ENCODE results near the gene ZNF408.
"Not testable (repeated sequence)": the region's sequence is repeated elsewhere in the genome, so short reads cannot be mapped to it uniquely, and the experiment has no call there.

ZNF408 gene

GRCh38 chr11:46700241-46701077 lies at the start of gene ZNF408, which contains the start of gene ARHGAP1:
Gene ZNF408, plus strand, starts transcription at chr11:46701031. Its CDS starts 17 bp downstream, at chr11:46701048.
Gene ARHGAP1, minus strand, starts transcription at chr11:46700619. Its CDS starts 4,512 bp downstream, at chr11:46696107.
- DNase-seq (ENCODE audit: low read depth in 2 of 2) = peak; percentile 98 to 99

- DNase-seq (ENCODE audit: low read depth in 2 of 2) = no peak
Measured at GRCh38 chr11:46655631-46656030, 45.2 kb upstream of the ZNF408 start.

DNA sequence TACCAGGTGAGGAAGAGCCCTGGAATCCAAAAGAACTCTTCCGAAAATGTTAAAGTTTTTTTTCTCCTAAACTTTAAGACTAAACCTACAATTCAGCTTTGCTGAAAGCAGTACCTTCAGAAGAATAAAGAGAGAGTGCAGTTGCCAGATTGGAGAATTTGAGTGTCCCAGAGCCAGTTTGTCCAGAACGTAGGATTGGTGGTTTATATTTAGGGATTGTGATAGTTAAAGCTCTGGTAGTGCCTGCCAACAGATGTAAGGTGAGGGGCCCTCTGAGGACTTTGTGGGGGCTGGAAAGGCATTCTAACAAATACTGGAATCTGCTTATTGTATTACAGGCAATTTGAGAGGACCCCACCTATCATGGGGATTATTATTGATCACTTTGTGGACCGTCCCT lies 43.6 kb upstream of the ZNF408 start:
- DNase-seq (ENCODE audit: low read depth in 2 of 2) = no peak

DNA sequence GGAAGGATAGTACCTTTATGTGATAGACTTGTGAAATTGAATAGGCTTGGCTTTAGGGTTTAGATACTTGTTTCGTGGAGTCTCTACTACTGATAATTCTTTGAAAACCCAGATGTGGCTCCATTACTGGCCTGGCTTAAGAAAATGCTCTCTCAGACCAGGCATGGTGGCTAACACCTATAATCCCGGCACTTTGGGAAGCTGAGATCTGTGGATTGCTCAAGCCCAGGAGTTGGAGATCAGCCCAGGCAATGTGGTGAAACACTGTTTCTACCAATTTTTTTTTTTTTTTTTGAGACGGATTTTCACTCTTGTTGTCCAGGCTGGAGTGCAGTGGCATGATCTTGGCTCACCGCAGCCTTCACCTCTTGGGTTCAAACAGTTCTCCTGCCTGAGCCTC lies 42.6 kb upstream of the ZNF408 start:
- DNase-seq (ENCODE audit: low read depth in 2 of 2) = no peak

DNA sequence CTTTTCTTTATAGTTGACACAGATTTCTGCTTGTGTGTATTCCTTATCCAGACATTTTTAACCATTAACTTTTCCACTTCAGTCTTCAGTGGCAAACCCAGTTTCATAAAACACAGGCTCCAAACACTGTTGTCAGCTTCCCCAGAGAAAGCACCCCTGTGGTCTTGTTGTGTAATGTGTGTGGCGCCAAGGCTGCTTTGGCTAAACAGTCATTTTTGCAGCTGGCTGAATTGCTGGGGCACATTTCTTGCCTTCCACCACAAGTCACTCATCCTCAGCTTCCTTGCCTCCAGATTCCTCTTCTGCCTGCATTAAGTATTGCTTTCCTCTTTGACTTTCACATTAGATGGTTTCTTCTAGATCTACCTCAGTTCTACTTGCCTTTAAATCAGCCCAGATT lies 40.9 kb upstream of the ZNF408 start:
- DNase-seq (ENCODE audit: low read depth in 2 of 2) = no peak

GRCh38 chr11:46661836-46662235 lies 39.0 kb upstream of the ZNF408 start:
- DNase-seq (ENCODE audit: low read depth in 2 of 2) = no peak

GRCh38 chr11:46662366-46662765 lies 38.5 kb upstream of the ZNF408 start:
- no peak for DNase-seq (ENCODE audit: low read depth in 2 of 2)

- no peak for DNase-seq (ENCODE audit: low read depth in 2 of 2)
Measured at GRCh38 chr11:46663277-46663940, 37.4 kb upstream of the ZNF408 start.

DNA sequence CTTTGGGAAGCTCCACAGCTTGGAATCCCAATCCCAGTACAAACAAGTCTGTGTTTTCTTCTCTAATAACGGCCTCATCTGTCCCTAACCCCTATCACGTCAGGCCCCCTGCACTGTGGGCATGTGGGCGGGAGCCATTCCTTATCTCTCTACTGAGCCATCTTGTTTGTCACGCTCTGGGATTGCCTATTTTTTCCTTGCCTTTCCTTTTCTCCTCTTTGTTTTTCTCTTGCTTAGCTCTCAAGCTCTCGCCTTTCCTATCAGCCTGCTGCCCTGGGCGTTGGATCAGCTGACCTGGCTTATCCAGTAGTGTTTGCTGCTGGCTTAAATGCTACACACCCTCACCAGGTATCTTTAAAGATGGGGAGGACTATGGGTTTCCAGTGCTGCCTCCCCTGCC lies 36.2 kb upstream of the ZNF408 start:
- DNase-seq (ENCODE audit: low read depth in 2 of 2) = no peak

DNA sequence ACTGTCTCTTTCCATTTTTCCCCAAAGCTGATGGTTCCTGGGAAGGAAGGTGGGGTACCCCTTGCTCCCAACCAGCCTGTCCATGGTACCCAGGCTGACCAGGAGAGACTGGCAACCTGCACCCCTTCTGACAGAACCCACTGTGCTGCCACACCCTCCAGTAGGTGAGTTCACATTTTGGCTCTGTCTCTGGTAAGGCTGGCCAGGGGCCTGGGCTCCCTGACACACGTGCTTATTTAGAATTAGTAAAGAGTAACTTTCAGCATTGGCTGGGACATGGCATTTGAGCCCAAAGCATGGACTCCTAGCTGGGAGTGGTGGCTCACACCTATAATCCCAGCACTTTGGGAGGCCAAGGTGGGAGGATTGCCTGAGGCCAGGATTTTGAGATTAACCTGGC lies 35.5 kb upstream of the ZNF408 start:
- DNase-seq (ENCODE audit: low read depth in 2 of 2) = no peak

- no peak for DNase-seq (ENCODE audit: low read depth in 2 of 2)
Measured at GRCh38 chr11:46666516-46666915, 34.3 kb upstream of the ZNF408 start.

- DNase-seq (ENCODE audit: low read depth in 2 of 2) = no peak
Measured at GRCh38 chr11:46667043-46667481, 33.8 kb upstream of the ZNF408 start.

GRCh38 chr11:46668480-46669085 lies 32.2 kb upstream of the ZNF408 start:
- DNase-seq (ENCODE audit: low read depth in 2 of 2) = no peak

GRCh38 chr11:46669711-46670139 lies 31.1 kb upstream of the ZNF408 start:
- DNase-seq (ENCODE audit: low read depth in 2 of 2) = no peak

- DNase-seq (ENCODE audit: low read depth in 2 of 2) = not testable (repeated sequence)
Measured at GRCh38 chr11:46670521-46670920, 30.3 kb upstream of the ZNF408 start.

- DNase-seq (ENCODE audit: low read depth in 2 of 2) = no peak
Measured at GRCh38 chr11:46671958-46672315, 28.9 kb upstream of the ZNF408 start.

GRCh38 chr11:46672381-46672839 lies 28.4 kb upstream of the ZNF408 start:
- DNase-seq (ENCODE audit: low read depth in 2 of 2) = no peak

- no peak for DNase-seq (ENCODE audit: low read depth in 2 of 2)
Measured at GRCh38 chr11:46673713-46674462, 26.9 kb upstream of the ZNF408 start.

GRCh38 chr11:46674463-46675287 lies 26.2 kb upstream of the ZNF408 start:
- no peak for DNase-seq (ENCODE audit: low read depth in 2 of 2)

GRCh38 chr11:46675288-46675851 lies 25.5 kb upstream of the ZNF408 start:
- DNase-seq (ENCODE audit: low read depth in 2 of 2) = no peak

DNA sequence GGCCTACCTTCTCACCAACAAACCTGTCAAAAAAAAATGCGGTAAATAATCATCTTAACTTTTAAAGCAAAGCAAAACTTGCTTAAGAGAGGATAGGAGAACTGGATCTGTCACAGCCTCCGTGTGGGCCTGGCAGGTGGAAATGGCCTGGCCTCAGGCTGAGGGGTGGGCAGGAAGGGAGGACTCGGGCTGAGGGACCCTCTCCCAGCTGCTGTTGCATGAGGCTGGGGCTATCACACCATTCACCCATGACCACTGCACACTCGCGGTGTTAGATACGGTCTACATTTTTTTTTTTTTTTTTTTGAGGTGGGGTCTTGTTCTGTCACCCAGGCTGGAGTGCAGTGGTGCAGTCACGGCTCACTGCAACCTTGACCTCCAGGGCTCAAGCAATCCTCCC lies 24.9 kb upstream of the ZNF408 start:
- no peak for DNase-seq (ENCODE audit: low read depth in 2 of 2)
